ENCODE measurements around the gene ARHGEF4.
"Not testable (repeated sequence)": the region's sequence is repeated elsewhere in the genome, so short reads cannot be mapped to it uniquely, and the experiment has no call there.

ARHGEF4 gene

GRCh38 chr2:130975729-130976128 is 139.0 kb downstream of the ARHGEF4 start:
- DNase-seq (ENCODE audit: low spot score), result no peak

GRCh38 chr2:130976591-130977237 is 140.0 kb downstream of the ARHGEF4 start:
- no peak for DNase-seq (ENCODE audit: low spot score)

GRCh38 chr2:130977461-130978050 is 140.8 kb downstream of the ARHGEF4 start:
- DNase-seq (ENCODE audit: low spot score), result no peak

GRCh38 chr2:130981667-130982066 is 145.0 kb downstream of the ARHGEF4 start:
- DNase-seq (ENCODE audit: low spot score), result no peak

GRCh38 chr2:130985206-130985780 is 148.6 kb downstream of the ARHGEF4 start:
- DNase-seq (ENCODE audit: low spot score), result no peak

- no peak for DNase-seq (ENCODE audit: low spot score)
These were observed 149.3 kb downstream of the ARHGEF4 start for GRCh38 chr2:130985831-130986649.

- no peak for DNase-seq (ENCODE audit: low spot score)
These were observed 150.3 kb downstream of the ARHGEF4 start for GRCh38 chr2:130986890-130987493.

GRCh38 chr2:130987519-130988425 is 151.1 kb downstream of the ARHGEF4 start:
- DNase-seq (ENCODE audit: low spot score), result no peak

- DNase-seq (ENCODE audit: low spot score), result not testable (repeated sequence)
These were observed 154.7 kb downstream of the ARHGEF4 start for GRCh38 chr2:130991446-130991845.

- DNase-seq (ENCODE audit: low spot score), result not testable (repeated sequence)
These were observed 155.3 kb downstream of the ARHGEF4 start for GRCh38 chr2:130992003-130992402.

GRCh38 chr2:130996691-130997090 is 160.0 kb downstream of the ARHGEF4 start:
- DNase-seq (ENCODE audit: low spot score), result no peak

- DNase-seq (ENCODE audit: low spot score), result no peak
These were observed 160.5 kb downstream of the ARHGEF4 start for GRCh38 chr2:130997198-130997597.

- no peak for DNase-seq (ENCODE audit: low spot score)
These were observed 161.8 kb downstream of the ARHGEF4 start for GRCh38 chr2:130998561-130998960.

- no peak for DNase-seq (ENCODE audit: low spot score)
These were observed 167.9 kb downstream of the ARHGEF4 start for GRCh38 chr2:131004446-131005209.

GRCh38 chr2:131005216-131005935 is 168.7 kb downstream of the ARHGEF4 start:
- no peak for DNase-seq (ENCODE audit: low spot score)

GRCh38 chr2:131006561-131006960 is 169.8 kb downstream of the ARHGEF4 start:
- DNase-seq (ENCODE audit: low spot score), result no peak

GRCh38 chr2:131008967-131009366 is 172.3 kb downstream of the ARHGEF4 start:
- DNase-seq (ENCODE audit: low spot score), result no peak

GRCh38 chr2:131009713-131010475 is 173.2 kb downstream of the ARHGEF4 start:
- no peak for DNase-seq (ENCODE audit: low spot score)

- no peak for DNase-seq (ENCODE audit: low spot score)
These were observed 173.9 kb downstream of the ARHGEF4 start for GRCh38 chr2:131010566-131010965.
